OCI-LY3 (cell line): ENCODE measurements around the gene RBFOX1.

Experiments
- CTCF ChIP-seq: fragments of 200-600, 300-600 bp; sonication (generic); IDR thresholded peaks from 2 replicates; pipeline ENCODE4 v1.5.1; 2014; ENCODE audit warnings: antibody characterized with exemption, low read length, low read depth
- EZH2phosphoT487 ChIP-seq: fragments of 200-600 bp; shearing (Covaris generic); IDR thresholded peaks from 2 replicates; pipeline ENCODE4 v1.6.1; 2018; ENCODE audit warnings: antibody characterized with exemption, mixed run types, low read depth

DNA sequence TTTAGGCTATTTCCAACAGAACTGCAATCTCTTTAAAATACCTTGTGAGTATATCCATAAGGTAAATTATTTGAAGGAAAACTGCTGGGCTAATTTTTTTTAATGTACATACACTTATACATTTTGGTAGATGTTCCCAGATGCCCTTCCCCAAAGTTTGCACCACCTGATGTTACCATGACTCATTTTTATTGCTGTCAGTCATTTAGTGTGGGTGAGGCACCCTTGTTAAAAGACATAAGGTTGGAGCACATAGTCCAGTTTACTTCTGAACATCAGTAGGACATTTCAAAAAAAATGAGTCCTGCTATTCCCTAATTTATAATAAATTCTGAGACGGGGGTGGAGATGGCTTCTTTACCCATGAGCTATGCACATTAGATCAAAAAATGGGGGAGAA, 138.6 kb downstream of the RBFOX1 start:
- TF ChIP-seq CTCF (no peak), EZH2phosphoT487 (no peak)
